CD14-positive monocyte (primary cell): Measurements from ENCODE around the gene GREB1. TPM values are rescaled to one million over a fixed set of nuclear protein-coding genes. Genes with fewer than 3 reads are reported as not detected.

Experiments used
- DNase-seq, 3 donors: peaks; one replicate each; pipeline ENCODE4 v3.0.0-alpha.2; 2011 to 2022
- H2AFZ ChIP-seq: 2 replicates; pipeline ENCODE4 v1.6.0; 2012; ENCODE audit warnings: mild to moderate bottlenecking, low read depth, low read length, inconsistent platforms; ENCODE audit not compliant: insufficient read depth, poor library complexity, severe bottlenecking
- H3K27ac ChIP-seq, 2 donors: 1 replicate in 1 of 2; 2 replicates in 1 of 2; pipeline ENCODE4 v1.5.1; 2012 to 2013; ENCODE audit warnings: low read length in 2 of 2, control low read depth in 1 of 2, inconsistent platforms in 1 of 2, low read depth in 1 of 2, mild to moderate bottlenecking in 1 of 2
- H3K27me3 ChIP-seq, 2 donors: one replicate each; pipeline versions ENCODE4 v1.6.0 to v1.6.1; 2011 to 2013; ENCODE audit warnings: low read length in 2 of 2; ENCODE audit not compliant: control insufficient read depth in 2 of 2, insufficient read depth in 2 of 2
- H3K36me3 ChIP-seq, 2 donors: replicated peaks in 1 of 2; 1 replicate in 1 of 2; 2 replicates in 1 of 2; pipeline versions ENCODE4 v1.5.1 to v1.6.1; 2012 to 2013; ENCODE audit warnings: low read length in 2 of 2, control low read depth in 1 of 2, inconsistent platforms in 1 of 2, mild to moderate bottlenecking in 1 of 2; ENCODE audit not compliant: insufficient read depth in 2 of 2, control insufficient read depth in 1 of 2
- H3K4me1 ChIP-seq, 2 donors: 1 replicate in 1 of 2; 2 replicates in 1 of 2; pipeline versions ENCODE4 v1.5.1 to v1.6.1; 2012 to 2013; ENCODE audit warnings: low read length in 2 of 2, control low read depth in 1 of 2, inconsistent platforms in 1 of 2, mild to moderate bottlenecking in 1 of 2, moderate library complexity in 1 of 2; ENCODE audit not compliant: insufficient read depth in 2 of 2, control insufficient read depth in 1 of 2
- H3K4me2 ChIP-seq: replicated peaks from 2 replicates; pipeline ENCODE3; 2012; ENCODE audit warnings: low read length, moderate library complexity, mild to moderate bottlenecking; ENCODE audit not compliant: poor library complexity, severe bottlenecking; ENCODE audit errors: extremely low read depth
- H3K4me3 ChIP-seq, 3 experiments: fragments of 200-600 bp in 1 of 3; sonication (generic) in 1 of 3; replicated peaks in 1 of 3; 1 replicate in 2 of 3; 2 replicates in 1 of 3; pipeline ENCODE4 v1.5.1; 2011 to 2013; ENCODE audit warnings: low read length in 3 of 3, mild to moderate bottlenecking in 3 of 3, control low read depth in 2 of 3, low read depth in 2 of 3, inconsistent platforms in 1 of 3, moderate library complexity in 1 of 3
- H3K79me2 ChIP-seq: 2 replicates; pipeline ENCODE4 v1.6.0; 2012; ENCODE audit warnings: mild to moderate bottlenecking, control low read depth, inconsistent platforms, low read length, moderate library complexity; ENCODE audit not compliant: insufficient read depth
- H3K9ac ChIP-seq: 2 replicates; pipeline ENCODE4 v1.6.0; 2017; ENCODE audit warnings: low read length, mild to moderate bottlenecking; ENCODE audit not compliant: insufficient read depth, poor library complexity, severe bottlenecking
- H3K9me3 ChIP-seq, 2 donors: replicated peaks in 1 of 2; 1 replicate in 1 of 2; 2 replicates in 1 of 2; pipeline versions ENCODE4 v1.5.1 to v1.6.1; 2012 to 2013; ENCODE audit warnings: low read length in 2 of 2, control low read depth in 1 of 2; ENCODE audit not compliant: control insufficient read depth in 1 of 2, insufficient read depth in 1 of 2
- H4K20me1 ChIP-seq: 2 replicates; pipeline ENCODE4 v1.6.0; 2012; ENCODE audit warnings: mild to moderate bottlenecking, low read length, control low read depth, moderate library complexity; ENCODE audit not compliant: insufficient read depth
- H3K27ac Mint-ChIP-seq, 7 donors: one replicate each; pipeline ENCODE4 v1.8.0; 2020; ENCODE audit warnings: mild to moderate bottlenecking in 7 of 7, mixed read lengths in 7 of 7, moderate library complexity in 6 of 7, inconsistent platforms in 2 of 7
- H3K27me3 Mint-ChIP-seq, 3 donors: one replicate each; pipeline ENCODE4 v1.8.0; 2021 to 2022; ENCODE audit warnings: low read depth in 3 of 3, mild to moderate bottlenecking in 3 of 3, mixed read lengths in 3 of 3, moderate library complexity in 3 of 3, inconsistent platforms in 1 of 3
- H3K36me3 Mint-ChIP-seq, 2 donors: one replicate each; pipeline ENCODE4 v1.8.0; 2020; ENCODE audit warnings: mixed read lengths in 2 of 2, inconsistent platforms in 1 of 2, mild to moderate bottlenecking in 1 of 2
- H3K4me1 Mint-ChIP-seq: one replicate; pipeline ENCODE4 v1.8.0; 2020; ENCODE audit warnings: mild to moderate bottlenecking, mixed read lengths
- H3K4me3 Mint-ChIP-seq, 2 donors: one replicate each; pipeline ENCODE4 v1.8.0; 2020; ENCODE audit warnings: mild to moderate bottlenecking in 2 of 2, mixed read lengths in 2 of 2, moderate library complexity in 1 of 2
- H3K9me3 Mint-ChIP-seq, 7 donors: one replicate each; pipeline ENCODE4 v1.8.0; 2020 to 2022; ENCODE audit warnings: mixed read lengths in 7 of 7, mild to moderate bottlenecking in 6 of 7, moderate library complexity in 6 of 7, inconsistent platforms in 2 of 7
- WGBS: methylation state at CpG from one replicate; pipeline ENCODE4 v1.1.5; 2013; ENCODE audit warnings: missing lambda C conversion rate; ENCODE audit not compliant: insufficient coverage; 5-methylcytosine and 5-hydroxymethylcytosine counted together
- intact Hi-C, 2 donors: fragments of 100-400 bp; cut with micrococcal nuclease; formaldehyde crosslinking; loops; one replicate each; pipeline versions ENCODE4 v1.15.0 to v1.15.1; 2023
- polyA plus RNA-seq, 3 donors: library from polyadenylated mRNA; depleted of rRNA in 1 of 3; unstranded in 2 of 3; stranded (reverse) in 1 of 3; fragments of 300-500 nt in 2 of 3; fragments of >200 nt in 1 of 3; fragmentation: Illumina TruSeq in 2 of 3; gene quantifications; 1 replicate in 2 of 3; 2 replicates in 1 of 3; pipeline ENCODE4 v1.2.3, GENCODE V29; 2012 to 2021
- TF ChIP-seq, protein P1 (sequence below): fragments of 200-600 bp; IDR thresholded peaks from one replicate; pipeline ENCODE4 v1.8.0; 2022; ENCODE audit warnings: antibody characterized with exemption, mild to moderate bottlenecking

GREB1 gene
- polyA plus RNA-seq, 3 donors, result not detected

DNA sequence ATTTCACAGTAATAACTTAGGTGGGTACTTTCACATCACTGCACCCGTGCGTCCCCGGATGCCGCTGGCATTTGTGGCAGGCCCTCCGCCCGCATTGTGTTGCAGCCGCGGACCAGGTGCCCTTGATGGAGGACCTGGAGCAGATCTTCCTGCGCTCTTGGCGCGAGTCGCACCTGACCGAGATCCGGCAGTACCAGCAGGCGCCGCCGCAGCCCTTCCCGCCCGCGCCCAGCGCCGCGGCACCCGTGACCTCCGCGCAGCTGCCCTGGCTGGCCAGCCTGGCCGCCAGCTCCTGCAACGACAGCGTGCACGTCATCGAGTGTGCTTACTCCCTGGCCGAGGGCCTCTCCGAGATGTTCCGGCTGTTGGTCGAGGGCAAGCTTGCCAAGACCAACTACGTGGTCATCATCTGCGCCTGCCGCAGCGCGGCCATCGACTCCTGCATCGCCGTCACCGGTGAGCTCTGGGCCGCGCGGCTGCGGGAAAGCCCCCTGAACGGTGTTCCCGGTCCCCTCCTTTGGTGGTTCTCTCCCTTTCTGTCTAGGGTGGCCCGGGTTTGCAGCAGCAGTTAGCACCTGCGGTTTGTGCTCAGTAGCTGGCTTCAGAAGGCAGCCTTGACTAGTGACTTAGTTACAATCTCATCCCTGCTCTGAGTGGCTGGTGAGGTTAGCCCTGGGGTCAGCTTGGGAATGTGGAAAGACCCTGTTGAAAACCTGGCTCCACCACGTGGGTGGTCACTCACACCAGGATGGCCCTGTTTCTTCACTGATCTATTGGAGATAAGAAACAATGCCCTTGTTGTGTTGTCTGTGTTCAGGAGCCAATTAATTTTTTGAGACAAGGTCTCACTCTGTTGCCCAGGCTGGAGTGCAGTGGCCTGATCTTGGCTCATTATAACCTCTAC lies 59.1 kb downstream of the GREB1 start:
- Mint-ChIP-seq H3K9me3 (no peaks in the 10 kb centered on the region), H3K4me3 (no peak overlapping the region)
- H3K79me2 ChIP-seq, result no peaks in the 10 kb centered on the region

DNA sequence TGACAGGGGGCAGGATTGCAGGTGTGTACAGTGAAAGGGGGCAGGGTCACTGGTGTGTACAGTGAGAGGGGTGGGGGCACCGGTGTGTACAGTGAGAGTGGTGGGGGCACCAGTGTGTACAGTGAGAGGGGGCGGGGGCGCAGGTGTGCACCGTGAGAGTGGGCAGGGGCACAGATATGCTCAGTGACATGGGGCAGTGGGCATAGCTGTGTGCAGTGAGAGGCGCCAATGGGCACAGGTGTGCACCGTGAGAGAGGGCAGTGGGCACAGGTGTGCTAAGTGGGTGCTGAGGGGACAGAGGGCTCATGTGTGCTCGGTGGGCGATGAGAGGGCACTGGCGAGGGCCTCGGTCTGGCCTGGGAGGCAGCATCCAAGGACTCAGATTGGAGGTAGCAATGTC lies 63.0 kb downstream of the GREB1 start:
- Histone ChIP-seq H3K36me3 (no peaks in the 10 kb centered on the region), H3K4me3 (no peak overlapping the region), H3K27ac (no peak overlapping the region), H3K9ac (no peak overlapping the region), H3K4me2 (no peak overlapping the region), H3K27me3 (peaks cover 0 to 2% of the 10 kb centered on the region in 2 donors), H2AFZ (no peak overlapping the region), H3K9me3 (no peaks in the 10 kb centered on the region), H4K20me1 (no peaks in the 10 kb centered on the region), H3K79me2 (no peaks in the 10 kb centered on the region), H3K4me1 (no peaks in the 10 kb centered on the region)
- Mint-ChIP-seq H3K4me3 (no peak overlapping the region), H3K9me3 (no peaks in the 10 kb centered on the region), H3K27ac (no peak overlapping the region), H3K27me3 (peaks cover 6 to 12% (median 7%) of the 10 kb centered on the region in 3 donors), H3K4me1 (no peaks in the 10 kb centered on the region), H3K36me3 (no peaks in the 10 kb centered on the region)
- WGBS, result 99% methylated on average over 8 of the region's 10 CpGs
- TF ChIP-seq, protein P1, sequence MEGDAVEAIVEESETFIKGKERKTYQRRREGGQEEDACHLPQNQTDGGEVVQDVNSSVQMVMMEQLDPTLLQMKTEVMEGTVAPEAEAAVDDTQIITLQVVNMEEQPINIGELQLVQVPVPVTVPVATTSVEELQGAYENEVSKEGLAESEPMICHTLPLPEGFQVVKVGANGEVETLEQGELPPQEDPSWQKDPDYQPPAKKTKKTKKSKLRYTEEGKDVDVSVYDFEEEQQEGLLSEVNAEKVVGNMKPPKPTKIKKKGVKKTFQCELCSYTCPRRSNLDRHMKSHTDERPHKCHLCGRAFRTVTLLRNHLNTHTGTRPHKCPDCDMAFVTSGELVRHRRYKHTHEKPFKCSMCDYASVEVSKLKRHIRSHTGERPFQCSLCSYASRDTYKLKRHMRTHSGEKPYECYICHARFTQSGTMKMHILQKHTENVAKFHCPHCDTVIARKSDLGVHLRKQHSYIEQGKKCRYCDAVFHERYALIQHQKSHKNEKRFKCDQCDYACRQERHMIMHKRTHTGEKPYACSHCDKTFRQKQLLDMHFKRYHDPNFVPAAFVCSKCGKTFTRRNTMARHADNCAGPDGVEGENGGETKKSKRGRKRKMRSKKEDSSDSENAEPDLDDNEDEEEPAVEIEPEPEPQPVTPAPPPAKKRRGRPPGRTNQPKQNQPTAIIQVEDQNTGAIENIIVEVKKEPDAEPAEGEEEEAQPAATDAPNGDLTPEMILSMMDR, result no peak
- intact Hi-C loops, result no loop called here
- DNase-seq, result no peak

More for the DNA sequence above, 59.1 kb downstream of the GREB1 start:
- H3K9me3 ChIP-seq, result no peaks in the 10 kb centered on the region
- peaks cover 1 to 8% (median 5%) of the 10 kb centered on the region in 3 donors for H3K27me3 Mint-ChIP-seq
- no peaks in the 10 kb centered on the region for H3K36me3 ChIP-seq
- no peak overlapping the region for H3K27ac Mint-ChIP-seq
- TF ChIP-seq, protein P1, result no peak
- no peaks in the 10 kb centered on the region for H3K4me1 Mint-ChIP-seq
- no peaks in the 10 kb centered on the region for H3K36me3 Mint-ChIP-seq
- no peaks in the 10 kb centered on the region for H3K4me1 ChIP-seq
- DNase-seq, result no peak
- intact Hi-C loops, result no loop called here
- no peaks in the 10 kb centered on the region for H4K20me1 ChIP-seq
- H3K4me2 ChIP-seq, result no peak overlapping the region
- H3K27me3 ChIP-seq, result peaks cover 0 to 2% of the 10 kb centered on the region in 2 donors
- H2AFZ ChIP-seq, result no peak overlapping the region
- H3K27ac ChIP-seq, result no peak overlapping the region
- no peak overlapping the region for H3K9ac ChIP-seq
- 92% methylated on average over 52 of the region's 53 CpGs for WGBS
- H3K4me3 ChIP-seq, result no peak overlapping the region
